ENCODE results near the gene CLEC4E. TPM values are rescaled to one million over a fixed set of nuclear protein-coding genes. Genes with fewer than 3 reads are reported as not detected.

CLEC4E gene
- total RNA-seq, 2 experiments from 2014 or later, result not detected

DNA sequence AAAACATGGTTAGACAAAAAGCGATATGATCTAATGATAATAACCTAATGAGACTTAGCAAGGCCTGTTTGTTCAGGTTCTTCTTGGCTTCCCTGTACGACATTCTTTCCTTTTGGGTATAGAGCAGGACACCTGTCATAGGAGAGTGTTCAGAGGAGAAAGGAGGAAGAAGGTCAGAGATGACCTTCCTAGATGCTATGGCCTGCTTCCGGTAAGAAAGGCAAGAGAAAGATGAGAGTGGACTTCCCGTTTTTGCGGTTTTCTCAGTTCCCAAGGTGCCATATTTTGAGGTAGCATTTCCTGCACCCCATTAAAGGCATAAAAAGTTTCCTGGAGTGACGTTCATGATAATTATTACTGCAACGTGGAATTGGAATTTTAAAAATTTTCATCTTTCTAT is 8.7 kb downstream of the CLEC4E start:
- CTCF ChIA-PET, result no interaction called here
- Mint-ChIP-seq H3K27me3 (peaks cover 19% of the 10 kb centered on the region), H3K36me3 (ENCODE audit: low read depth) (no peaks in the 10 kb centered on the region)

GRCh38 chr12:8527250-8528130 is 13.2 kb downstream of the CLEC4E start:
- H3K27ac Mint-ChIP-seq, result no peak overlapping the region
- ChIA-PET CTCF (no interaction called here), POLR2A (no interaction called here)
- no peak overlapping the region for H3K4me3 Mint-ChIP-seq
- H3K27me3 ChIP-seq (ENCODE audit: control insufficient read depth in 1 of 2, insufficient read depth in 2 of 2, low read length in 2 of 2), result peaks cover 0 to 5% of the 10 kb centered on the region in 2 experiments
- H3K9me3 ChIP-seq (ENCODE audit: control insufficient read depth in 1 of 2, insufficient read depth in 1 of 2, low read length in 2 of 2), result no peaks in the 10 kb centered on the region
- no peaks in the 10 kb centered on the region for H3K4me1 Mint-ChIP-seq (ENCODE audit: low read depth)
- H3K4me3 ChIP-seq (ENCODE audit: low read length), result no peak overlapping the region
- no peak for DNase-seq
- H3K27ac ChIP-seq (ENCODE audit: low read depth in 1 of 2, low read length in 2 of 2), result no peak overlapping the region
- H3K9me3 Mint-ChIP-seq, result peaks cover 11% of the 10 kb centered on the region
- no peak for TF ChIP-seq CTCF (IDR thresholded peaks at IDR 0.05)
- H3K27me3 Mint-ChIP-seq, result peaks cover 24% of the 10 kb centered on the region
- no peak for ATAC-seq (ENCODE audit: poor library complexity)
- no peaks in the 10 kb centered on the region for H3K4me1 ChIP-seq (ENCODE audit: insufficient read depth, low read length)
- intact Hi-C loops (cut with DNase I, micrococcal nuclease), result no loop called here
- H3K36me3 Mint-ChIP-seq (ENCODE audit: low read depth), result no peaks in the 10 kb centered on the region
- no peaks in the 10 kb centered on the region for H3K36me3 ChIP-seq (ENCODE audit: insufficient read depth, low read length)

More for the DNA sequence above, 8.7 kb downstream of the CLEC4E start:
- H3K27me3 ChIP-seq (ENCODE audit: control insufficient read depth in 1 of 2, insufficient read depth in 2 of 2, low read length in 2 of 2), result peaks cover 4 to 5% of the 10 kb centered on the region in 2 experiments
- no peak overlapping the region for H3K27ac ChIP-seq (ENCODE audit: low read depth in 1 of 2, low read length in 2 of 2)
- no peak for TF ChIP-seq CTCF (IDR thresholded peaks at IDR 0.05)
- intact Hi-C loops (cut with DNase I, micrococcal nuclease), result no loop called here
- no peak for DNase-seq
- H3K36me3 ChIP-seq (ENCODE audit: insufficient read depth, low read length), result no peaks in the 10 kb centered on the region
- H3K4me1 ChIP-seq (ENCODE audit: insufficient read depth, low read length), result no peaks in the 10 kb centered on the region
- Mint-ChIP-seq H3K27ac (no peak overlapping the region), H3K4me3 (no peak overlapping the region), H3K4me1 (ENCODE audit: low read depth) (no peaks in the 10 kb centered on the region), H3K9me3 (no peaks in the 10 kb centered on the region)
- no peak overlapping the region for H3K4me3 ChIP-seq (ENCODE audit: low read length)
- H3K9me3 ChIP-seq (ENCODE audit: control insufficient read depth in 1 of 2, insufficient read depth in 1 of 2, low read length in 2 of 2), result no peaks in the 10 kb centered on the region
- no peak for ATAC-seq (ENCODE audit: poor library complexity)
- POLR2A ChIA-PET, result no interaction called here

- no peaks in the 10 kb centered on the region for H3K9me3 ChIP-seq (ENCODE audit: control insufficient read depth in 1 of 2, insufficient read depth in 1 of 2, low read length in 2 of 2)
- CTCF ChIA-PET, result no interaction called here
Measured at GRCh38 chr12:8519171-8519570, 21.5 kb downstream of the CLEC4E start.

More at GRCh38 chr12:8519171-8519570, 21.5 kb downstream of the CLEC4E start:
- H3K27ac Mint-ChIP-seq, result no peak overlapping the region
- H3K4me1 ChIP-seq (ENCODE audit: insufficient read depth, low read length), result no peaks in the 10 kb centered on the region
- no peak overlapping the region for H3K4me3 ChIP-seq (ENCODE audit: low read length)
- H3K4me3 Mint-ChIP-seq, result no peak overlapping the region
- no peaks in the 10 kb centered on the region for H3K36me3 Mint-ChIP-seq (ENCODE audit: low read depth)
- H3K9me3 Mint-ChIP-seq, result peaks cover under 1% of the 10 kb centered on the region
- H3K36me3 ChIP-seq (ENCODE audit: insufficient read depth, low read length), result no peaks in the 10 kb centered on the region
- H3K27me3 ChIP-seq (ENCODE audit: control insufficient read depth in 1 of 2, insufficient read depth in 2 of 2, low read length in 2 of 2), result peaks cover 3 to 7% of the 10 kb centered on the region in 2 experiments
- DNase-seq (no peak), ATAC-seq (ENCODE audit: poor library complexity) (no peak)
- H3K4me1 Mint-ChIP-seq (ENCODE audit: low read depth), result no peaks in the 10 kb centered on the region
- no peak overlapping the region for H3K27ac ChIP-seq (ENCODE audit: low read depth in 1 of 2, low read length in 2 of 2)
- TF ChIP-seq CTCF (IDR thresholded peaks at IDR 0.05), result no peak
- intact Hi-C loops (cut with DNase I, micrococcal nuclease), result no loop called here
- POLR2A ChIA-PET, result no interaction called here
- peaks cover 47% of the 10 kb centered on the region for H3K27me3 Mint-ChIP-seq

All from CD4-positive, alpha-beta T cell (primary cell).